DND-41 (cell line): Measurements from ENCODE around the gene ALDH3A1.

Experiments used
- ATAC-seq: fragments of 200-7000 bp; cut with Tn5 transposase; 3 replicates; pipeline ENCODE4 v1.9.1; 2021; ENCODE audit warnings: low read depth; ENCODE audit not compliant: insufficient read depth
- DNase-seq: peaks from one replicate; pipeline ENCODE4 v3.0.0-alpha.2; 2020
- H2AFZ ChIP-seq: 2 replicates; pipeline ENCODE4 v1.6.0; 2012; ENCODE audit warnings: low read depth, low read length
- H3K27ac ChIP-seq: 2 replicates; pipeline ENCODE4 v1.5.1; 2012; ENCODE audit warnings: low read length, inconsistent platforms
- H3K27me3 ChIP-seq: fragments of 200-600 bp; sonication (generic); 2 replicates; pipeline ENCODE4 v1.6.0; 2012; ENCODE audit warnings: low read length, mild to moderate bottlenecking, inconsistent platforms; ENCODE audit not compliant: insufficient read depth, poor library complexity
- H3K36me3 ChIP-seq: 2 replicates; pipeline ENCODE4 v1.5.1; 2012; ENCODE audit warnings: low read length, inconsistent platforms; ENCODE audit not compliant: insufficient read depth
- H3K4me1 ChIP-seq: 2 replicates; pipeline ENCODE4 v1.5.1; 2012; ENCODE audit warnings: mild to moderate bottlenecking, low read length; ENCODE audit not compliant: insufficient read depth
- H3K4me2 ChIP-seq: 2 replicates; pipeline ENCODE4 v1.6.0; 2012; ENCODE audit warnings: mild to moderate bottlenecking, moderate library complexity, low read length, inconsistent platforms; ENCODE audit not compliant: insufficient read depth
- H3K4me3 ChIP-seq, 2 experiments: fragments of 200-600 bp in 1 of 2; shearing (Covaris generic) in 1 of 2; 2 replicates each; pipeline ENCODE4 v1.5.1; 2012 to 2016; ENCODE audit warnings: inconsistent platforms in 2 of 2, low read length in 2 of 2, mild to moderate bottlenecking in 2 of 2, low read depth in 1 of 2, moderate library complexity in 1 of 2
- H3K79me2 ChIP-seq: 2 replicates; pipeline ENCODE4 v1.6.0; 2012; ENCODE audit warnings: low read length, inconsistent platforms; ENCODE audit not compliant: insufficient read depth
- H3K9ac ChIP-seq: 2 replicates; pipeline ENCODE4 v1.6.0; 2012; ENCODE audit warnings: low read depth, mild to moderate bottlenecking, inconsistent platforms, low read length, moderate library complexity
- H3K9me3 ChIP-seq: 2 replicates; pipeline ENCODE4 v1.5.1; 2012; ENCODE audit warnings: low read length, moderate library complexity, mild to moderate bottlenecking, inconsistent platforms; ENCODE audit not compliant: insufficient read depth, severe bottlenecking
- H4K20me1 ChIP-seq: 2 replicates; pipeline ENCODE4 v1.6.0; 2012; ENCODE audit warnings: low read length; ENCODE audit not compliant: insufficient read depth
- EZH2 ChIP-seq: IDR thresholded peaks from 3 replicates; pipeline ENCODE4 v1.6.1; 2012; ENCODE audit warnings: borderline replicate concordance, low read depth, mild to moderate bottlenecking, moderate library complexity, low read length, inconsistent platforms; ENCODE audit not compliant: severe bottlenecking
- TF ChIP-seq, protein P1 (sequence below): IDR thresholded peaks from 2 replicates; pipeline ENCODE4 v1.5.1; 2012; ENCODE audit warnings: borderline replicate concordance, low read length, moderate library complexity, mild to moderate bottlenecking; ENCODE audit not compliant: poor library complexity, severe bottlenecking; ENCODE audit errors: extremely low read depth

The ALDH3A1 gene

DNA sequence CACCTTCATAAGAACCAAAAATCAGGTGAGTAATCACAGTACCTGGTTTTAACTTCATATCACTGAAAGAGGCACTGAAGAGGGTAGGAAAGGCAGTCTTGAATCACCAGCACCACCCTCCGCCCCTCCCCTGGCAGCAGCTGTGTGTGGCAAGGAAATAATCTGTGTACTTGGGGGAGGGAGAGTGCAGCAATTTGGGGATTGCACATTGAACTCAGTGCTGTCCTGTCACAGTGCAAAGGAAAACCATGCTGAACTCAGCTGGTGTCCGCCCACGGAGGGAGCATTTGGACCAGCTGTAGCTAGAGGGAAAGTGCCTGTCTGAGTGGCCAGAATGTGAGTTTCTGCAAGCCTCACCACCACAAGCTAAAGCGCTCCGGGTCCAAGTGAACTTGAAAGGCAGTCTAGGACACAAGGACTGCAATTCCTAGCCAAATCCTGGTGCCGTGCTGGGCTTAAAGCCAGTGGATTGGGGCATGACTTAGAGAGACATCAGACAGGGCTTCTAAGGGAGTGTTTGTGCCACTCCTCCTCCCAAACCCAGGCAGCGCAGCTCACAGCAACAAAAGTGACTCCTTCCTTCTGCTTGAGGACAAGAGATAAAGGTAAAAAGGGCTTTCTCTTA is 39.7 kb upstream of the ALDH3A1 start:
- Histone ChIP-seq H3K4me2 (no peak overlapping the region), H4K20me1 (no peaks in the 10 kb centered on the region), H2AFZ (no peak overlapping the region), H3K4me3 (no peak overlapping the region), H3K27ac (no peak overlapping the region), H3K9ac (no peak overlapping the region), H3K27me3 (peaks cover 4% of the 10 kb centered on the region), H3K9me3 (no peaks in the 10 kb centered on the region), H3K79me2 (no peaks in the 10 kb centered on the region), H3K4me1 (no peaks in the 10 kb centered on the region), H3K36me3 (no peaks in the 10 kb centered on the region)
- ATAC-seq = no peak
- TF ChIP-seq, protein P1, sequence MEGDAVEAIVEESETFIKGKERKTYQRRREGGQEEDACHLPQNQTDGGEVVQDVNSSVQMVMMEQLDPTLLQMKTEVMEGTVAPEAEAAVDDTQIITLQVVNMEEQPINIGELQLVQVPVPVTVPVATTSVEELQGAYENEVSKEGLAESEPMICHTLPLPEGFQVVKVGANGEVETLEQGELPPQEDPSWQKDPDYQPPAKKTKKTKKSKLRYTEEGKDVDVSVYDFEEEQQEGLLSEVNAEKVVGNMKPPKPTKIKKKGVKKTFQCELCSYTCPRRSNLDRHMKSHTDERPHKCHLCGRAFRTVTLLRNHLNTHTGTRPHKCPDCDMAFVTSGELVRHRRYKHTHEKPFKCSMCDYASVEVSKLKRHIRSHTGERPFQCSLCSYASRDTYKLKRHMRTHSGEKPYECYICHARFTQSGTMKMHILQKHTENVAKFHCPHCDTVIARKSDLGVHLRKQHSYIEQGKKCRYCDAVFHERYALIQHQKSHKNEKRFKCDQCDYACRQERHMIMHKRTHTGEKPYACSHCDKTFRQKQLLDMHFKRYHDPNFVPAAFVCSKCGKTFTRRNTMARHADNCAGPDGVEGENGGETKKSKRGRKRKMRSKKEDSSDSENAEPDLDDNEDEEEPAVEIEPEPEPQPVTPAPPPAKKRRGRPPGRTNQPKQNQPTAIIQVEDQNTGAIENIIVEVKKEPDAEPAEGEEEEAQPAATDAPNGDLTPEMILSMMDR = no peak
- no peak for TF ChIP-seq EZH2
- no peak for DNase-seq

DNA sequence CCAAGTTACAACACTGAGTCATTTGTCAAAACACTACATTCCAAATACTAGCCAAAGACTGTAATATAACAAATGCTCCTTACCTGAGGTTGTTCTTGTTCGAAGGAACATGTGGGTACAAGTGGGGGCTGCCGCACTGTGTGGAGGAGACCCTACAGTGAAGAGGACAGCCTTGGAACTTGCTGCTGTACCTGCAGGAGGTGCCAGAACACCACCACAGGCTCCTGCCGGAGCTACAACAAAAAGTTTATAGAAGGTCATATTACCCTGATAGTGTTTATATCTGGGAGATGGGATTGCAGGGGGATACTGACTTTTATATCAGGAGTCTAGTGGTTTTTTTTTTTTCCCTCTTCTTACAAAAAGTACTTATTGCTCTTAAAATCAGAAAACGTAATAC is 37.8 kb upstream of the ALDH3A1 start:
- H3K36me3 ChIP-seq = no peaks in the 10 kb centered on the region
- H3K9me3 ChIP-seq = no peaks in the 10 kb centered on the region
- DNase-seq (no peak), ATAC-seq (no peak)
- H3K4me2 ChIP-seq = no peak overlapping the region
- no peak overlapping the region for H3K9ac ChIP-seq
- H3K79me2 ChIP-seq = no peaks in the 10 kb centered on the region
- no peaks in the 10 kb centered on the region for H4K20me1 ChIP-seq
- no peaks in the 10 kb centered on the region for H3K4me1 ChIP-seq
- no peak overlapping the region for H3K4me3 ChIP-seq
- TF ChIP-seq EZH2 = no peak
- TF ChIP-seq, protein P1 = peak; percentile 32
- H3K27me3 ChIP-seq = peaks cover 11% of the 10 kb centered on the region
- H2AFZ ChIP-seq = no peak overlapping the region
- H3K27ac ChIP-seq = no peak overlapping the region

DNA sequence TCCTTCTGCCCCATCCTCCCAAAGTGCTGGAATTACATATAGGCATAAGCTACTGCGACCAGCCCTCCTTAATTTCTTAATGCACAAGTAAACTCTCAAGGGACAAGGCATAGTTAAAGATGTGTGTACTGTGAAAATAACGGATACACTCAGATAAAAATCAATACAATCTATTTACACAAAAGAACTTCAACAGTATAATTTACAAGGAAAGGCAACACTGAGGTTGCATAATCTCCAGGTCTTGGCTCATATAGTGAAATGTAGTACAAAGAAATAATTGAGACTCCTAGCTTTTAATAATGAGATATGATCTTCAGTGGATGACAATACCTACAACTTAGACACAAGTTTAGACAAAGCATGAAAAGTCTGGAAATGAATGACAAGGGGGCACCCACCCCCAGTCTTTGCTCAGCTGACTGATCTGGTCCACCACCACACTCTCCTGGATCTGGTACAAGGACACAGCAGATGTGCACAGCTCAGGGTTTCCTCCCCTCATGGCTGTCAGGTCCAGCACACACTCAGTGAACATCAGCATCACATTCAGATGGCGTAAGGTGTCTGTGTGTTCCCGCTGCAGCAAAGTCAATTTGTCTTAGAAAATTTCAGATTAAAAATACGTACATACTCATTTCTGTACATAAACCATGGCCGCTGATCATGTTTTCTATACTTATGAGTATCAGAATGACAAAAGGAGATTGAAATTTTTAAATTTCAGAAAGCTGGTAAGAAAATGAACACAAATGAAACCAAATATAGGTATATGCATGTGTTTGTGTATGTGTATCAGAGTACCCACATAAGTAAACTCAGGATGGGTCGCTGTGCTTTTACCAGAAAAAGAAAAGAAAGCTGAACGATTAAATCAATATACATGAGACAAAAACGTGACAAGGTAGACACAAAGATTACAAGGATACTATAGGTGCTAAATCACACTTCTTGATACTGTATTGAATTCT is 33.7 kb upstream of the ALDH3A1 start:
- peaks cover 13% of the 10 kb centered on the region for H3K27me3 ChIP-seq
- H3K4me2 ChIP-seq = no peak overlapping the region
- no peak overlapping the region for H3K4me3 ChIP-seq
- no peak overlapping the region for H3K27ac ChIP-seq
- H4K20me1 ChIP-seq = no peaks in the 10 kb centered on the region
- ATAC-seq (no peak), DNase-seq (no peak)
- H3K36me3 ChIP-seq = no peaks in the 10 kb centered on the region
- no peak overlapping the region for H3K9ac ChIP-seq
- no peak overlapping the region for H2AFZ ChIP-seq
- TF ChIP-seq EZH2 = no peak
- TF ChIP-seq, protein P1 = no peak
- H3K79me2 ChIP-seq = no peaks in the 10 kb centered on the region
- no peaks in the 10 kb centered on the region for H3K4me1 ChIP-seq
- H3K9me3 ChIP-seq = no peaks in the 10 kb centered on the region
